Measurements from ENCODE around the gene TUBB2B. TPM values are rescaled to one million over a fixed set of nuclear protein-coding genes. Genes with fewer than 3 reads are reported as not detected.

The TUBB2B gene
- total RNA-seq, 4 donors from 2014 or later: 2.4 to 7.4 (median 4.5) TPM

- no peaks in the 10 kb centered on the region for H3K27me3 ChIP-seq
- H3K4me1 ChIP-seq: peaks cover 0 to 4% (median 0%) of the 10 kb centered on the region in 4 donors
- no peak overlapping the region for H3K27ac ChIP-seq
- no peaks in the 10 kb centered on the region for H3K9me3 ChIP-seq
- no peak overlapping the region for H3K4me3 ChIP-seq
- H3K36me3 ChIP-seq: no peaks in the 10 kb centered on the region
- TF ChIP-seq POLR2A (IDR thresholded peaks at IDR 0.05) (no peak), CTCF (IDR thresholded peaks at IDR 0.05) (no peak)
- no peak for DNase-seq
Observed at GRCh38 chr6:3205913-3206312, 21.5 kb downstream of the TUBB2B start.

GRCh38 chr6:3204921-3205320 is 22.5 kb downstream of the TUBB2B start:
- no peak for TF ChIP-seq POLR2A (IDR thresholded peaks at IDR 0.05)
- TF ChIP-seq CTCF (IDR thresholded peaks at IDR 0.05): no peak
- Histone ChIP-seq H3K4me1 (peaks cover 0 to 4% (median 0%) of the 10 kb centered on the region in 4 donors), H3K36me3 (no peaks in the 10 kb centered on the region), H3K27ac (no peak overlapping the region), H3K9me3 (no peaks in the 10 kb centered on the region), H3K4me3 (no peak overlapping the region), H3K27me3 (no peaks in the 10 kb centered on the region)
- DNase-seq: no peak

- TF ChIP-seq POLR2A (IDR thresholded peaks at IDR 0.05): no peak
- no peak for TF ChIP-seq CTCF (IDR thresholded peaks at IDR 0.05)
- no peak overlapping the region for H3K4me3 ChIP-seq
Observed at GRCh38 chr6:3202999-3203696, 24.3 kb downstream of the TUBB2B start.

GRCh38 chr6:3201388-3201787 is 26.1 kb downstream of the TUBB2B start:
- H3K27ac ChIP-seq: no peak overlapping the region
- DNase-seq: no peak

More at GRCh38 chr6:3202999-3203696, 24.3 kb downstream of the TUBB2B start:
- H3K27ac ChIP-seq: no peak overlapping the region
- H3K36me3 ChIP-seq: no peaks in the 10 kb centered on the region
- H3K9me3 ChIP-seq: no peaks in the 10 kb centered on the region
- no peak for DNase-seq
- no peaks in the 10 kb centered on the region for H3K4me1 ChIP-seq
- no peaks in the 10 kb centered on the region for H3K27me3 ChIP-seq

GRCh38 chr6:3200682-3201081 is 26.8 kb downstream of the TUBB2B start:
- Histone ChIP-seq H3K36me3 (no peaks in the 10 kb centered on the region), H3K4me1 (no peaks in the 10 kb centered on the region), H3K4me3 (no peak overlapping the region), H3K9me3 (no peaks in the 10 kb centered on the region), H3K27me3 (no peaks in the 10 kb centered on the region), H3K27ac (no peak overlapping the region)
- DNase-seq: no peak
- TF ChIP-seq CTCF (IDR thresholded peaks at IDR 0.05) (no peak), POLR2A (IDR thresholded peaks at IDR 0.05) (no peak)

More at GRCh38 chr6:3201388-3201787, 26.1 kb downstream of the TUBB2B start:
- Histone ChIP-seq H3K9me3 (no peaks in the 10 kb centered on the region), H3K36me3 (no peaks in the 10 kb centered on the region), H3K4me3 (no peak overlapping the region), H3K27me3 (no peaks in the 10 kb centered on the region), H3K4me1 (no peaks in the 10 kb centered on the region)
- TF ChIP-seq POLR2A (IDR thresholded peaks at IDR 0.05) (no peak), CTCF (IDR thresholded peaks at IDR 0.05) (no peak)
